Neuronal stem cell (in vitro differentiated cells): ENCODE data around the gene NOVA2.
A peak's percentile ranks its signal among the peaks of the same experiment; 100 is the strongest.

Experiments used
- DNase-seq: peaks from one replicate; pipeline ENCODE4 v3.0.0-alpha.2; 2013; ENCODE audit warnings: low spot score
- H2AFZ ChIP-seq: one replicate; pipeline ENCODE4 v1.6.1; 2013; ENCODE audit warnings: mild to moderate bottlenecking, low read length, inconsistent platforms
- H2AK5ac ChIP-seq: 2 replicates; pipeline ENCODE4 v1.6.1; 2013; ENCODE audit warnings: low read depth, mild to moderate bottlenecking, inconsistent platforms, low read length, moderate library complexity, mixed read lengths
- H2BK120ac ChIP-seq: 2 replicates; pipeline ENCODE4 v1.6.1; 2013; ENCODE audit warnings: low read depth, mild to moderate bottlenecking, inconsistent platforms, low read length, moderate library complexity, mixed read lengths
- H2BK12ac ChIP-seq: one replicate; pipeline ENCODE4 v1.6.1; 2013; ENCODE audit warnings: low read length, inconsistent platforms
- H2BK15ac ChIP-seq: 2 replicates; pipeline ENCODE4 v1.6.1; 2013; ENCODE audit warnings: mild to moderate bottlenecking, low read length, inconsistent platforms, mixed read lengths
- H2BK5ac ChIP-seq: one replicate; pipeline ENCODE4 v1.6.1; 2013; ENCODE audit warnings: inconsistent platforms, mild to moderate bottlenecking, low read length, moderate library complexity
- H3K14ac ChIP-seq: one replicate; pipeline ENCODE4 v1.6.1; 2013; ENCODE audit warnings: low read length, inconsistent platforms
- H3K18ac ChIP-seq: 2 replicates; pipeline ENCODE4 v1.6.1; 2013; ENCODE audit warnings: low read length, inconsistent platforms
- H3K23ac ChIP-seq: 2 replicates; pipeline ENCODE4 v1.6.1; 2013; ENCODE audit warnings: low read depth, mild to moderate bottlenecking, mixed read lengths, low read length, inconsistent platforms; ENCODE audit not compliant: poor library complexity
- H3K27ac ChIP-seq: replicated peaks from 3 replicates; pipeline ENCODE4 v1.5.1; 2013; ENCODE audit warnings: low read length, inconsistent platforms
- H3K27me3 ChIP-seq, 3 experiments: 2 replicates each; pipeline ENCODE4 v1.6.1; 2013; ENCODE audit warnings: low read length in 3 of 3, mild to moderate bottlenecking in 2 of 3, inconsistent platforms in 1 of 3, low read depth in 1 of 3, mixed read lengths in 1 of 3, moderate library complexity in 1 of 3; ENCODE audit not compliant: control insufficient read depth in 3 of 3, insufficient read depth in 3 of 3
- H3K36me3 ChIP-seq, 2 donors: replicated peaks in 1 of 2; 2 replicates each; pipeline ENCODE4 v1.6.1; 2013; ENCODE audit warnings: low read length in 2 of 2; ENCODE audit not compliant: control insufficient read depth in 2 of 2, insufficient read depth in 2 of 2
- H3K4ac ChIP-seq: 2 replicates; pipeline ENCODE4 v1.6.1; 2013; ENCODE audit warnings: inconsistent platforms, mild to moderate bottlenecking, low read length, moderate library complexity
- H3K4me1 ChIP-seq, 2 donors: 1 replicate in 1 of 2; 2 replicates in 1 of 2; pipeline ENCODE4 v1.6.1; 2013; ENCODE audit warnings: low read length in 2 of 2, low read depth in 1 of 2; ENCODE audit not compliant: control insufficient read depth in 2 of 2, insufficient read depth in 1 of 2
- H3K4me2 ChIP-seq: one replicate; pipeline ENCODE4 v1.6.1; 2013; ENCODE audit warnings: mild to moderate bottlenecking, low read length, inconsistent platforms; ENCODE audit not compliant: insufficient read depth, poor library complexity, severe bottlenecking
- H3K4me3 ChIP-seq, 2 donors: 2 replicates each; pipeline ENCODE4 v1.5.1; 2013; ENCODE audit warnings: low read length in 2 of 2, mild to moderate bottlenecking in 2 of 2, inconsistent platforms in 1 of 2, moderate library complexity in 1 of 2
- H3K79me1 ChIP-seq: one replicate; pipeline ENCODE4 v1.6.1; 2013; ENCODE audit warnings: low read depth, mild to moderate bottlenecking, inconsistent platforms, low read length, moderate library complexity
- H3K9ac ChIP-seq: one replicate; pipeline ENCODE4 v1.6.1; 2013; ENCODE audit warnings: mild to moderate bottlenecking, low read depth, low read length, inconsistent platforms; ENCODE audit not compliant: poor library complexity
- H3K9me3 ChIP-seq, 2 donors: replicated peaks in 1 of 2; 2 replicates each; pipeline versions ENCODE3 to v1.6.1; 2013; ENCODE audit warnings: low read length in 2 of 2, mild to moderate bottlenecking in 2 of 2, inconsistent platforms in 1 of 2, low read depth in 1 of 2, mixed read lengths in 1 of 2, moderate library complexity in 1 of 2; ENCODE audit not compliant: control insufficient read depth in 2 of 2, insufficient read depth in 1 of 2
- H4K8ac ChIP-seq: one replicate; pipeline ENCODE4 v1.6.1; 2013; ENCODE audit warnings: low read depth, mild to moderate bottlenecking, inconsistent platforms, low read length, moderate library complexity
- H4K91ac ChIP-seq: one replicate; pipeline ENCODE4 v1.6.1; 2013; ENCODE audit warnings: low read length, low read depth, mild to moderate bottlenecking, inconsistent platforms; ENCODE audit not compliant: poor library complexity
- WGBS, 2 donors: extraction: QIAGEN DNeasy Blood & Tissue Kit; methylation state at CpG; one replicate each; pipeline ENCODE4 v1.1.7; 2013; ENCODE audit warnings: missing lambda C conversion rate in 2 of 2, mixed read lengths in 1 of 2; ENCODE audit not compliant: insufficient read length in 2 of 2, insufficient replicate concordance in 1 of 2; ENCODE audit errors: extremely low coverage in 2 of 2; 5-methylcytosine and 5-hydroxymethylcytosine counted together

The NOVA2 gene

GRCh38 chr19:46009530-46010510 lies 36.2 kb upstream of the NOVA2 start:
- no peak overlapping the region for H3K27ac ChIP-seq
- H3K36me3 ChIP-seq, result peaks cover 8 to 41% of the 10 kb centered on the region in 2 donors
- H2BK15ac ChIP-seq, result no peak overlapping the region
- peaks cover 0 to 1% of the 10 kb centered on the region in 2 donors for H3K9me3 ChIP-seq
- H3K4me1 ChIP-seq, result peaks cover 0 to 4% of the 10 kb centered on the region in 2 donors
- H3K18ac ChIP-seq, result no peak overlapping the region
- H3K9ac ChIP-seq, result peak overlapping the region; percentile 36
- no peak overlapping the region for H3K4me2 ChIP-seq
- H2AFZ ChIP-seq, result no peak overlapping the region
- peaks cover 0 to 6% (median 0%) of the 10 kb centered on the region in 3 experiments for H3K27me3 ChIP-seq
- H2BK120ac ChIP-seq, result no peak overlapping the region
- peaks cover 1% of the 10 kb centered on the region for H3K79me1 ChIP-seq
- peak overlapping the region; percentile 21 for H2AK5ac ChIP-seq
- no peak overlapping the region for H4K91ac ChIP-seq
- peak; percentile 77 for DNase-seq
- H3K4ac ChIP-seq, result no peak overlapping the region
- H4K8ac ChIP-seq, result no peak overlapping the region
- no peak overlapping the region for H2BK12ac ChIP-seq
- no peak overlapping the region for H2BK5ac ChIP-seq
- H3K4me3 ChIP-seq, result no peak overlapping the region
- H3K23ac ChIP-seq, result peak overlapping the region; percentile 25
- peak overlapping the region; percentile 27 for H3K14ac ChIP-seq
- no CpG with 5 or more reads among the region's 28 CpGs for WGBS, 2 donors

DNA sequence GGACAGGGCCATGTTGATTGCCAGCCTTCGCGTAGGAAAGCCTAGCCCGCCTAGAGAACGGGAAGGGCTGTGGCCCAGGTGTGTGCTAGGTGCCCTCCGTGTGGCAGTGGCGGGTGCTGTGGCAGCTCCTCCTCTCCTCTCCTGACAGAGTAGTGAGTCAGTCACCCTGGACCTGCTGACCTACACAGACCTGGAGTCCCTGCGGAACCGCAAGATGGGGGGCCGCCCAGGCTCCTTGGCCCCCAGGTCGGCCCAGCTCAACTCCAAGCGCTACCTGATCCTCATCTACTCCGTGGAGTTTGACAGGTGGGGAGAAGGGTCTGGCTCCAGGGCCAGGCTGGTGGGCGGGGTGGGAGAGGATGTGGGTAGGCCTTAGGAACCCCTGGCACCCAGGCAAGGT lies 32.7 kb upstream of the NOVA2 start:
- H2BK120ac ChIP-seq, result no peak overlapping the region
- peaks cover 1% of the 10 kb centered on the region for H3K79me1 ChIP-seq
- no peak overlapping the region for H3K9ac ChIP-seq
- no peak overlapping the region for H2AFZ ChIP-seq
- no peak overlapping the region for H2BK5ac ChIP-seq
- H3K4me3 ChIP-seq, result no peak overlapping the region
- H3K27me3 ChIP-seq, result no peaks in the 10 kb centered on the region
- no peak overlapping the region for H2BK12ac ChIP-seq
- H3K18ac ChIP-seq, result no peak overlapping the region
- peak overlapping the region; percentile 47 for H2AK5ac ChIP-seq
- peaks cover 0 to 1% of the 10 kb centered on the region in 2 donors for H3K9me3 ChIP-seq
- H2BK15ac ChIP-seq, result peak overlapping the region; percentile 9
- peaks cover 9 to 55% of the 10 kb centered on the region in 2 donors for H3K36me3 ChIP-seq
- H4K8ac ChIP-seq, result no peak overlapping the region
- H3K4me1 ChIP-seq, result no peaks in the 10 kb centered on the region
- H3K4ac ChIP-seq, result no peak overlapping the region
- H3K27ac ChIP-seq, result no peak overlapping the region
- H3K14ac ChIP-seq, result no peak overlapping the region
- H3K23ac ChIP-seq, result no peak overlapping the region
- no peak overlapping the region for H4K91ac ChIP-seq
- no peak for DNase-seq
- H3K4me2 ChIP-seq, result no peak overlapping the region
- WGBS, 2 donors, result no CpG with 5 or more reads among the region's 13 CpGs

GRCh38 chr19:46002678-46003275 lies 29.1 kb upstream of the NOVA2 start:
- Histone ChIP-seq H3K4me2 (no peak overlapping the region), H2BK15ac (no peak overlapping the region), H3K9me3 (no peaks in the 10 kb centered on the region), H3K9ac (no peak overlapping the region), H2AK5ac (no peak overlapping the region), H2AFZ (no peak overlapping the region), H3K14ac (no peak overlapping the region), H3K4ac (no peak overlapping the region), H4K8ac (no peak overlapping the region), H3K79me1 (peaks cover 5% of the 10 kb centered on the region), H4K91ac (no peak overlapping the region), H3K4me3 (peak overlapping the region in 1 of 2 donors; percentile 53), H3K36me3 (peaks cover 3 to 38% of the 10 kb centered on the region in 2 donors), H2BK120ac (no peak overlapping the region), H3K4me1 (peaks cover 4 to 10% of the 10 kb centered on the region in 2 donors), H2BK12ac (no peak overlapping the region), H3K23ac (no peak overlapping the region), H2BK5ac (no peak overlapping the region), H3K27me3 (peaks cover 0 to 3% (median 0%) of the 10 kb centered on the region in 3 experiments), H3K18ac (no peak overlapping the region), H3K27ac (no peak overlapping the region)
- DNase-seq, result no peak
- WGBS, 2 donors, result no CpG with 5 or more reads among the region's 15 CpGs
